HG03175 (cell line): ENCODE measurements around the gene ACTR6.
"Not testable (repeated sequence)": the region's sequence is repeated elsewhere in the genome, so short reads cannot be mapped to it uniquely, and the experiment has no call there.

Source experiments
- ATAC-seq: cut with Tn5 transposase; IDR thresholded peaks from one replicate; pipeline ENCODE4 v1.9.1; 2021; ENCODE audit warnings: mild to moderate bottlenecking, moderate library complexity; ENCODE audit not compliant: unreplicated experiment

The ACTR6 gene

GRCh38 chr12:100184549-100185145 is 16.0 kb upstream of the ACTR6 start:
- ATAC-seq, result no peak

- peak; percentile 87 for ATAC-seq
Observed at GRCh38 chr12:100185361-100185894, 15.2 kb upstream of the ACTR6 start.

DNA sequence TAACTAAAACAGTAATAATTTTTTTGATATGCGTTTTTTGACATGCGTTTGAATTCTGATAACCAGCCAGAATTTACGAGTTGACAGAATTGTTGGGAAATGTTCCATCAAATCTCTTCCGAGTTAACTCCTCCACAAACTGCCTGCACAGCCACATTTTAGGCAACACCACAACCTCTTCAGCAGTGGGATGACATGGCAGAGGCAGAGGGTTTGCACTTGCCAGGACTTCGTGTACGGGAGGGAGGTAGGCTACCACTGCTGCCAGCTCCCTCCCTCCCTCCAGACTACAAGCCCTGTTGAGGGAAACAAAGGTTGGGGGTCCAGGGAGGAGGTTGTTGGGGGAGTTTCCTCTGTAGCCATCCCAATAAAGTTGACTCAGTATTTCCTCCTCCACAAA is 14.5 kb upstream of the ACTR6 start:
- no peak for ATAC-seq

GRCh38 chr12:100187068-100187467 is 13.5 kb upstream of the ACTR6 start:
- ATAC-seq, result no peak

GRCh38 chr12:100187857-100188519 is 12.6 kb upstream of the ACTR6 start:
- ATAC-seq, result no peak

GRCh38 chr12:100188888-100189635 is 11.6 kb upstream of the ACTR6 start:
- not testable (repeated sequence) for ATAC-seq

DNA sequence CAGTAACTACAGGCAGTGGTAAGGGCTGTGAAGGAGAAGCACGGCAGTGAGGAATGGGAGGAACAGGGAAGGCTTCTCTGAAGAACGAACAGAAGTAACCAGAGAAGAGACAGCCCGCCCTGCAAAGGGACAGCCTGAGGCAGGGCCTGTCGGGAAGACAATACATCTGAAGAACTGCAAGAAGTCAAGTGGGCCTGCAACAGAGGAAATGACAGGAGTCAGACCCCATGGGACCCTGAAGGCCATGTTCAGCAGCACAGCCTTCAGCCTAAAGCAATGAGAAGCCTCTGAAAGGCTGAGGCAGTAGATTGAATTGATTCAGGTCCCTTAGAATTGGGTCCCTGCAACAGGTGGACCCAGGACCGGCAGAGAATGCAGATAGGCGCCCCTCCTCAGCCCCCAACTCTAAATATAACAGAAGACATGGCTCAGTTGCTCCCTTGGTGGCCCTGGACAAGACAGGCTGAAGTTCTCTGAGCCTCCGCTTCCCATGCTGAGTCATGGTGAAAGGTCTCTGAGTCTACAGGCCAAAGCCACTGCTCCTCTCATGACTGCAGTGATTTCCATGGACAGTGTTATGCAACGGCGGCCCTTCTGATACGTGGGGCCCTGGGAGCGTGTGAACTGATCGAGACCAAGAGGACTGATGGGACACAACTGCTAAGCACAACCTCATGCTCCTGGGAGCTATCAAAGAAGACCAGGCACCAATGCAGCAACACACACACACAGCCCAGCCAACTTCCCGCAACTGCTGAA is 10.8 kb upstream of the ACTR6 start:
- no peak for ATAC-seq

DNA sequence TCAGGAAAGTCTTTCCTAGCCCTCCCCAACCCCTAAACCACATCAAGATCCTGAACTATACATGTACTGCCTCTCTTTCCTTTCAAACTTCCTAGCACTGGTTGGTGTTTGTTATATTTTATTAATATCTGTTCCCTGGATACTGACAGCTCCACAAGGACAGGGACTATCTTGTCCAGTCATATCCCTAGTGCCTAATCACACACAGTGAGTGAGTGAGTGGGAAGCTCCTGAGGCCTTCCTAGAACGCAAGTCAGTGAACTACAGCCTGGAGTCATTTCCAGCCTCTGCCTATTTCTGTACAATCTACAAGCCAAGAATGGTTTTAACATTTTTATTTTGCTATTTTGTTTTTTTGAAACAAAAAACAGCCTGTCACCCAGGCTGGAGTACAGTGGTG is 7.5 kb upstream of the ACTR6 start:
- ATAC-seq, result no peak

GRCh38 chr12:100197486-100197885 is 3.1 kb upstream of the ACTR6 start:
- no peak for ATAC-seq

- ATAC-seq, result no peak
Observed at GRCh38 chr12:100199023-100199346, 1.6 kb upstream of the ACTR6 start.

GRCh38 chr12:100199347-100200149 is 1.1 kb upstream of the ACTR6 start:
- peak; percentile 79 for ATAC-seq

DNA sequence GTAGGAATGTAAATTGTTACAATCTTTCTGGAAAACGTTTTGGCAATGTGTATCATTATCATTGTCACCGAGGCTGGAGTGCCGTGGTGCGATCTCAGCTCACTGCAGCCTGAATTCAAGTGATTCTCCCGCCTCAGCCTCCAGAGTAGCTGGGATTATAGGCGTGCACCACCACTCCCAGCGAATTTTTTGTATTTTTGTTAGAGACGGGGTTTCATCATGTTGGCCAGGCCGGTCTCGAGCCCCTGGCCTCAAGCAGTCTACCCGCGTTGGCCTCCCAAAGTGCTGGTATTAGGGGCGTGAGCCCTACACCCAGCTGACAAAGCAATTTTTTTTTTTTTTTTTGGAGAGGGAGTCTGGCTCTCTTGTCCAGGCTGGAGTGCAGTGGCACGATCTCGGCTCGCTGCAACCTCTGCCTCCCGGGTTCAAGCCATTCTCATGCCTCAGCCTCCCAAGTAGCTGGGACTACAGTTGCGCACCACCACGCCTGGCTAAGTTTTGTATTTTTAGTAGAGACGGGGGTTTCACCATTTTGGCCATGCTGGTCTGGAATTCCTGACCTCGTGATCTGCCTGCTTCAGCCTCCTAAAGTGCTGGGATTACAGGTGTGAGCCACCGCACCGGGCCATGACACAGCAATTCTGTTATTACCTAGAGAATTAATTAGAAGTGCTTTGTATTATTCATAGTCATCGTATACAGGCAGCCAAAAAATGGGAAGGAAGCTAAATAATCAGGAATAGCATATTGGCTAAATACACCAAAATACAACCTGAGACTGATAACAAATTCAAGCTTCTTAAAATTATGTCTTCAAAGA is 1.2 kb downstream of the ACTR6 start:
- no peak for ATAC-seq

- ATAC-seq, result no peak
Observed at GRCh38 chr12:100207311-100207710, 6.7 kb downstream of the ACTR6 start.

GRCh38 chr12:100208834-100209233 is 8.2 kb downstream of the ACTR6 start:
- ATAC-seq, result no peak

DNA sequence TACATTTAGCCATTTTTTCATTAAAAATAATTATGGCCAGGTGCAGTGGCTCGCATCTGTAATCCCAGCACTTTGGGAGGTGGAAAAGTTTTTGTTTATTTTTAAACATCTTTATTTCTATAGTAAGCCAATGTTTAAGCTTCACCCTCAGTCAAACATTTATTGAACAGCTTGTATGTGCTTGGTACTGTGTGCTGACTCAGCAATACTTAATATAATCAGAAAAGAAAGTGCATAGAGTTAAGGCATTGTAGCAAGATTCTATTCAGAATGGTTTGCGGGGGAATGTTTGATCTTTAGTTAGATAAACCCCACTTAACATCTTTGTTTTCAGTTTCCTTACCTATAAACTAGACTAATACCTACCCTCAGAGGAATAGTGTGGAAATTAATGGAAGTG is 11.1 kb downstream of the ACTR6 start:
- no peak for ATAC-seq

GRCh38 chr12:100213016-100213891 is 12.6 kb downstream of the ACTR6 start:
- ATAC-seq, result no peak

GRCh38 chr12:100214518-100214917 is 13.9 kb downstream of the ACTR6 start:
- no peak for ATAC-seq

GRCh38 chr12:100215209-100215608 is 14.6 kb downstream of the ACTR6 start:
- ATAC-seq, result no peak

DNA sequence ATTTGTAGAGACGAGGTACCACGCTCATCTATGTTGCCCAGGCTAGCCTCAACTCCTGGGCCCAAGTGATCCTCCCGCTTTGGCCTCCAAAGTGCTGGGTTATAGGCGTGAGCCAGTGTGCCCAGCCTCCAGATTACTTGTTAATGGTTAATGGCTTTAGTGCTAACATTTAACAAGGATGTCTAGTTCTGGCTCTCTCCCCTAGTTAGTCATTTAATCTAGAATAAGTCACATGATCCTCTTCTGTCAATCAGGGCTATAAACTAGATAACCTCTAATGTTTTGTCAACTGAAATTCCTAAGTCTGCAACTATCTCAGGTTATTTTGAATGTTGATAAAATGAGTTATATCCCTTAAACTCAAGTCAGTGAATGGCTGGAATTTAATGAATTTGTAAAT is 15.7 kb downstream of the ACTR6 start:
- ATAC-seq, result no peak
